Measurements from ENCODE around the gene PTPRM.

Gene PTPRM

DNA sequence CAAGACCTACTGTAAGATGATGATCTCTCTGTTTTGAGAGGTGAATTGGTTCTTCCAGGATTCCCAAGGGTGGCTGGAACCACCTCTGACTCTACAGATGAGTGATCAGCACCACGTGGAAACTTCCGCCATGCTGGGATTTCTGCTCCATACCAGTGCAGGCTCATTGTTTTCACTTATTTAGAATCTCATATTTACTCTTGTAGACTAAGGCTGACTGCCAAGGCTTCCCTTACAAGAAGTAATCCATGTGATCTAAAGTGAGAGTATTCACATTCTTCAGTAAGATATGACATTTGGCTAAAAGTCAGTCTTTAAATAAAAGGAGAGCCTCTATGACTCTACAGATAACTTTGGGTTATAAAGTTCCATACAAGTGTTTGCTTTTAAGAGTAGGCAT is 719.2 kb downstream of the PTPRM start:
- H3K27ac Mint-ChIP-seq, result no peak overlapping the region
- no peak overlapping the region for H3K4me3 Mint-ChIP-seq
- intact Hi-C loops (cut with micrococcal nuclease), result no loop called here
- H3K4me1 Mint-ChIP-seq (ENCODE audit: low read depth), result no peaks in the 10 kb centered on the region
- no peaks in the 10 kb centered on the region for H3K36me3 Mint-ChIP-seq (ENCODE audit: low read depth)
- H3K9me3 Mint-ChIP-seq, result no peaks in the 10 kb centered on the region
- no peaks in the 10 kb centered on the region for H3K27me3 Mint-ChIP-seq

DNA sequence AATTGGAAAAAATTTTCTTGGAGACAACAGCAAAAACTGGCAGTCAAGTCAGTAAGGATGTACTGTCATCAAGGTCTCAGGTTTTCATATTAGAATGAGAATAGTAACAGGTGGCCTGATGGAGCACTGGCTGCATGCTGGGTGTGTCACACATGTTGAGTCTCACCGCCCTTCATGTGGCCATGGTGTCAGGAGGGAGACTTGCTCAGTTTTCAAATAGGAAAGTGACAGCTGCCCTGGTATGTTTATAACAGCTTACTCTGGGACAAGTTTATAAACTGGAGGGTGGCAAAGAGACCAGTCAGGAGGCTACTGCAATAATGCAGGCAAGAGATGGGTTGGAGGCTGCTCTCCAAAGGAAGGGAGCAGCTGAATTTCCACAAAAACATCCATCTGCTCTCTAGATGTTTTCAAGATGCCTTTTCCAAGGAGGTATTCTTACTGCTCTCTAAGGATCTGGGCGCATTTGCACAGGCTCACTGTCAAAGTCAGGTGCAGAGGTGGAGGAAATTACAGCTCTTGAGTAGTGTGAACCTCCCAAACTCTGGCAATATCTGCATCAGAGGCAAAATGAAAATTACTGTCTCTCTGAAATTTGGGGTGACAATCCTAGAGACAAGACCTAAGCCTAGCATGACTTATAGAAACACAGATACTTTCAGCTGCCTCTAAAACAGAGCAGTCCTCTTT is 720.2 kb downstream of the PTPRM start:
- H3K27ac Mint-ChIP-seq, result no peak overlapping the region
- H3K4me1 Mint-ChIP-seq (ENCODE audit: low read depth), result no peaks in the 10 kb centered on the region
- intact Hi-C loops (cut with micrococcal nuclease), result no loop called here
- no peaks in the 10 kb centered on the region for H3K36me3 Mint-ChIP-seq (ENCODE audit: low read depth)
- H3K27me3 Mint-ChIP-seq, result no peaks in the 10 kb centered on the region
- no peaks in the 10 kb centered on the region for H3K9me3 Mint-ChIP-seq
- H3K4me3 Mint-ChIP-seq, result no peak overlapping the region

DNA sequence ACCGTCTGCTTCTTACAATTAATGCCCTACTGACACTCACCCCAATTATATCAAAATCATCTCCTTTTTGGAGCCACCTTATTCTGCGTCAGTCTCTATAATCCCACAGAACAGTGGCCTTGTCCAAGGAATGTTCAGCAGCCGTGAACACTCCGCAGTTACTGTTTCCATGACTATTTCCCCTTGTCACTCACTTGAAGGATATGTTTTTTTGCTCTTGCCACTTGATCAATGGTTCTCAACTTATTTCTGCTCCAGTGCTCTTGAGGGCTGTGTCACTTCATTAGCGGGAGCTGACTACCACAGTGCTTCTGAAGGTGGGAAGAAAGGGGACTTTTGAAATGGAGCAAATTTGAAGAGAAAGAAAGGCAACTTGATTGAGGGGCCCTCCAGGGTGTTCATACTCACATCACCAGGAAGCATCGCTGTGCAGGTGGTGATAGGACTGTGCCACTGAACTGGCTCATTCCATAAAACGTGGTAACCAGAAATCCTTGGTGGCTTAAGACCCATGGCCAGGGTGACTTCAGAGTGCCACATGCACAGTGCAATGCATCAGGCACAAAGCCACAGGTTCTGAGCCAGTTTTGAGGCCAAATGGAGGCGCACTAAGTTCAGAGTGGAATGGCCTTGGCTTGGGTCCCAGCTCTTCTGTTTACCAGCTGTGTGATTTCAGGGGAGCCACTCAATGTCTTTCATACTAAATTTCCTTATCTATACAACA is 721.5 kb downstream of the PTPRM start:
- intact Hi-C loops (cut with micrococcal nuclease), result no loop called here
- Mint-ChIP-seq H3K4me3 (no peak overlapping the region), H3K36me3 (ENCODE audit: low read depth) (no peaks in the 10 kb centered on the region), H3K27me3 (no peaks in the 10 kb centered on the region), H3K27ac (no peak overlapping the region), H3K9me3 (no peaks in the 10 kb centered on the region), H3K4me1 (ENCODE audit: low read depth) (no peaks in the 10 kb centered on the region)

DNA sequence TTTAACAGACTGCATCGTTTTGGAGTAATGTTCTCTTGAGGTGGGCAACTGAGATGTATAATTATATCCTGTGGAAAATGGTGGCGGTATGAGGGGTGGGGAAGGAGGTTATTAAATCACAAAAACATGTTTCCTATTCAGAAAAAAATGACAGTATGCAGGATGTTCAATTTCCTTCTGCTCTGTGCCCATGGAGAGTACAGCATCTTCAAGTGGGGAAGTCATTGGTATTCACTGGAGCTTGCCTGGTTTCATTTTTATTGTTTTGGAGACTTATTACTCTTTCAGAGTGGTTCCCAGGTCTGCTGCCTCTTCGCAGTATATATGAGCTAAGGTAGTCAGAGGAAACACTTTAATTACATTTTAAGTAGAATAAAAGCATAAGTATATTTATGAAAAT is 723.3 kb downstream of the PTPRM start:
- no peaks in the 10 kb centered on the region for H3K27me3 Mint-ChIP-seq
- intact Hi-C loops (cut with micrococcal nuclease), result no loop called here

DNA sequence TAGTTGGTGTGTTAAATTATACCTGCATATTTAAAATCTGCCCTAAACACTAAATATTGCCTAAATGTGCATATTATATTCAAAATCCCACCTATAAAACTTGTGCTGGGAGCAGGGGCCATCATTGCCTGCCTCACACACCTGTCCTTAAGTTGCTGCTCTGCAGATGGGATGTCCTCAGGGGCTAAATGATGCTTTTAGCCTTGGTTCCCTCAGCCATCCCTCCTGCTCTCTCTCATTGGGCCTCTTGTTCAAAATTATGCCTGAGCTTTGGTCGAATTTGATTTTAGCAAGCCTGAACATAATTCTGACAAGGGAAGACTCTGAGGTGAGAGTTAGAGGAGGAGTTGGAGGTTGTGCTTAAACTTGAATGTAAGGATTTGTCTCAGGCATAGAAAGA is 723.8 kb downstream of the PTPRM start:
- intact Hi-C loops (cut with micrococcal nuclease), result no loop called here
- H3K27me3 Mint-ChIP-seq, result no peaks in the 10 kb centered on the region
- H3K4me1 Mint-ChIP-seq (ENCODE audit: low read depth), result no peaks in the 10 kb centered on the region
- H3K36me3 Mint-ChIP-seq (ENCODE audit: low read depth), result no peaks in the 10 kb centered on the region
- H3K27ac Mint-ChIP-seq, result no peak overlapping the region
- H3K4me3 Mint-ChIP-seq, result no peak overlapping the region
- no peaks in the 10 kb centered on the region for H3K9me3 Mint-ChIP-seq

More for the DNA sequence above, 723.3 kb downstream of the PTPRM start:
- H3K4me1 Mint-ChIP-seq (ENCODE audit: low read depth), result no peaks in the 10 kb centered on the region
- no peak overlapping the region for H3K27ac Mint-ChIP-seq
- no peak overlapping the region for H3K4me3 Mint-ChIP-seq
- H3K9me3 Mint-ChIP-seq, result no peaks in the 10 kb centered on the region
- H3K36me3 Mint-ChIP-seq (ENCODE audit: low read depth), result no peaks in the 10 kb centered on the region

DNA sequence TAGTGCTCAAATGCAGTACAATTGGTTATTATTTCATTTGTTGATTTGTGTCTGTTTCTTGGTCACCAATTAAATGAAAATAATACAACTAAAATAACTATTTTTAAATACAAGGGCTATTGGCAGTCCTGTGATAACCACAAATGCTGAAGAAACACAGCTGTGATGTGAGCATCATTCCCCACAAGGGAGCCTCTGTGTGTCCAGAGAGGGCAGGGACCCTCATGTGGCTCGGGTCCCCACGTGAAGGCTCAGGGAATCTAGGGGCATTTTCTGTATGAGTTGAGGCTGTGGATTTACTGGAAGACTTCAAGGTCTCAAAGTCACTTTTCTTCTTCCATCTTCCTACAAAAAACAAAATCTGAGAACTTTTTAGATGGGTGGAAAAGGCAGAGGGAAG is 726.1 kb downstream of the PTPRM start:
- Mint-ChIP-seq H3K4me1 (ENCODE audit: low read depth) (no peaks in the 10 kb centered on the region), H3K36me3 (ENCODE audit: low read depth) (no peaks in the 10 kb centered on the region), H3K9me3 (no peaks in the 10 kb centered on the region), H3K4me3 (no peak overlapping the region), H3K27ac (no peak overlapping the region), H3K27me3 (no peaks in the 10 kb centered on the region)
- intact Hi-C loops (cut with micrococcal nuclease), result no loop called here

DNA sequence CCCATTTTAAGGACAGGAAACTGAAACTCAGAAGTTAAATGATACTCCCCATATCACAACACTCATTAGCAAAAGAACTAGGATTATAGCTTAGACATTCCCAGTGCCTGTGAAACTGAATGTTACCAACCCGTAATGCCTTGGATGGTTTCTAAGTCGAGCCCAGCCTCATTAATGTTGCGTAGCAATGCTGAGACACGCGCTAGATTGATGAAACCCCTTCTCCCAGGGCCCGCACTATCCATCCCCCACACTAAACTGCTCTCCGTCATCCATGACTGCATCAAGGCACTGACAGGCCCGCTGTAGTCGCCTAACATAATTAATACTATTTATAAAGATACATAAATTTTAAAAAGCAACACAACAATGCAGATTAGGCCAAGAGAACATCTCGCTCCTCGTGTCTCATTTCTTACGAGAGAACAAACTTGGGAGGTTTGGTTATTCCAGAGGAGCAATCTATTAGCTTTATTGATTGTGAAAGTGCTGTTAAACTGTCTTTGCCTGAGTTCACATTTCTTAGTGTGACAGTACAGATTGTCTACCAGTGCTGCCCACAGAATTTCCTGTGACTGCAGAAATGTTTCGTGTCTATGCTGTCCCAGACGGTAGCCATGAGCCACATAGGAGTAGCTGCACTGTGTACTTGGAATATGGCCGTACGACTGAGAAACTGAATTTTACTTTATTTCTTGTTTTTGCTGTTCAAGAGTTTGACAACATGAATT is 729.9 kb downstream of the PTPRM start:
- H3K4me1 Mint-ChIP-seq (ENCODE audit: low read depth), result no peaks in the 10 kb centered on the region
- H3K4me3 Mint-ChIP-seq, result no peak overlapping the region
- no peak overlapping the region for H3K27ac Mint-ChIP-seq
- H3K36me3 Mint-ChIP-seq (ENCODE audit: low read depth), result no peaks in the 10 kb centered on the region
- H3K27me3 Mint-ChIP-seq, result no peaks in the 10 kb centered on the region
- H3K9me3 Mint-ChIP-seq, result no peaks in the 10 kb centered on the region
- intact Hi-C loops (cut with micrococcal nuclease), result no loop called here

DNA sequence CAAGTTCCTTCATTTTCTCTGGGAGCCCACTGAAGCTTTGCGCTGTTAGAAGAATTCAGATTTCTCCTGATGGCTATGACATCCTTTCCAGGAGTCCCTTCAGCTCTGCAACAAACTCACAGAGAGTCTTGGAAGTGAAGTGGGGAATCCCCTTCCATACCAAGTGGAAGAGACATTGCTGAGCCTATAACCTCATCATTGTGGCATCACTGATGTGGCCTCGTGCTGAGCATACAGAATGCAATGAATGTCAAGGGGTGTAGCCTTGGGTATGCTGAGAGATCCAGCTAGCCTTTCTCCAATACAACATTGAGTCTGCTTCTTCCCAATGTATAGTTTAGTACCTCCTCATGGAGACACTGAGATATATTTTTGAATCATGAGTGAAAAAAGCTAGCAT is 731.1 kb downstream of the PTPRM start:
- intact Hi-C loops (cut with micrococcal nuclease), result no loop called here
- H3K4me1 Mint-ChIP-seq (ENCODE audit: low read depth), result no peaks in the 10 kb centered on the region
- H3K36me3 Mint-ChIP-seq (ENCODE audit: low read depth), result no peaks in the 10 kb centered on the region
- H3K27ac Mint-ChIP-seq, result no peak overlapping the region
- no peaks in the 10 kb centered on the region for H3K9me3 Mint-ChIP-seq
- no peak overlapping the region for H3K4me3 Mint-ChIP-seq
- no peaks in the 10 kb centered on the region for H3K27me3 Mint-ChIP-seq

DNA sequence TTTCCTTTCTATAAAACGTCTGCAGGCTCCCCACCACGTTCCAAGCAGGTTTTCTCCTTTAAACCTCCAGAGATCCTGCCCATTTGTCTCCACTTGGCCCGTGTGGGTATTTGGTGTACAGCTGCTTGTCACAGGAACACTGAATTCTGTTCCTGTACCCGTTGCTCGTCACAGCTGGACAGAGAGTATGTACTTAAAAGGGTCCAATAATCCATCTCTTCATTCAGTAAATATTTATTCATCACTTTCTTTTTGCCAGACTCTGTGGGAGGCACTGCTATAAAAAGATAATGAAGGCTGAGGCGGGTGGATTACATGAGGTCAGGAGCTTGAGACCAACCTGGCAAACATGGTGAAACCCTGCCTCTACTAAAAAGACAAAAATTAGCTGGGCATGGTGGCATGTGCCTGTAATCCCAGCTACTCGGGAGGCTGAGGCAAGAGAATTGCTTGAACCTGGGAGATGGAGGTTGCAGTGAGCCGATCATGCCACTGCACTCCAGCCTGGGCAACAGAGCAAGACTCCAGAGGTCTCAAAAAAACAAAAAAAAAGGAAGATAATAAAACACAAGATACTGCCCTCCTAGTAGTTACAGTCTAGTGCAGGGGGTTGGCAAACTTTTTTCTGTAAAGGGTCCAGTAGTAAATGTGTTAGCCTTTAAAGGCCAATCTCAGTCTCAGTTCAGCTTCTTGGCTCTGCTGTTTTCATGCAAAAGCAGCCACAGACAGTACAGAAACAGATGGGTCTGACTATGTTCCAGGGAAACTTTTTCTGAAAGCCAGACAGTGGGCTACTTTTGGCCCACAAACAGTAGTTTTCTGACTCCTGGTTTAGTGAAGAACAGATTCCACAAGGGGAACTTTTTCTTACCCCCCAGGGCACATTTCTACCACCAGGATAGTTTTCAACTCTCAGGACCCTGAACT is 732.2 kb downstream of the PTPRM start:
- Mint-ChIP-seq H3K36me3 (ENCODE audit: low read depth) (no peaks in the 10 kb centered on the region), H3K9me3 (no peaks in the 10 kb centered on the region), H3K27ac (no peak overlapping the region), H3K27me3 (no peaks in the 10 kb centered on the region), H3K4me3 (no peak overlapping the region), H3K4me1 (ENCODE audit: low read depth) (no peaks in the 10 kb centered on the region)
- intact Hi-C loops (cut with micrococcal nuclease), result no loop called here

DNA sequence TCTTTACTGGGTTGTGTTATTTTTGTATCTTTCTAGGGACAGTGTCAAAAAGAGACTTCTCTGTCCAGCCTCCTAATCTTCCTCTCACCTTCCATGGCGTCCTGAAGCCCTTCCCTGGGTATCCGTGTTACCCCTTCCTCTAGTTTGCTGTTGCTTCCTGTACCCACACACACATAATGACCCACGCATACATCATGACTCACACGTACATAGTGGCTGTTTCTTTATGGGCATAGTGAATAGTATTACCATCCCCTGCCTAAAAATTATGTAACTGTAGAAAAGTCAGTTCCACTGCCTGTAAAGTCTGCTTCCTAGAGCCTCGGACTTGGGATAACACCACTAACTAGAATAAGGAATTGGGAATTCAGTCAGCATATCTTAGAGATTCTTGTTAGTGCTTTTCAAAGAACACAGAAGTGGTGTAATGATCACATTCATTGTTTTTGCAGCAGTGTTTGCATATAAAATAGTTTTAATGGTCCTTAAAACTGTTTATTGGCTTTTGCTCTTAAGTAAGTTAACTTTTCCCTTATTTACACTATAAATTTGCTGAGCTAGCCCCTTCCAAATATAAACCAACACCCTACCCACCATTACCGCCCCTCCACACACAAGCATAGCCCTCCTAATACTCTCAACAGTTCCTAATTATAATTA is 733.8 kb downstream of the PTPRM start:
- Mint-ChIP-seq H3K36me3 (ENCODE audit: low read depth) (no peaks in the 10 kb centered on the region), H3K9me3 (no peaks in the 10 kb centered on the region), H3K4me1 (ENCODE audit: low read depth) (no peaks in the 10 kb centered on the region), H3K4me3 (no peak overlapping the region), H3K27me3 (no peaks in the 10 kb centered on the region), H3K27ac (no peak overlapping the region)
- intact Hi-C loops (cut with micrococcal nuclease), result no loop called here

DNA sequence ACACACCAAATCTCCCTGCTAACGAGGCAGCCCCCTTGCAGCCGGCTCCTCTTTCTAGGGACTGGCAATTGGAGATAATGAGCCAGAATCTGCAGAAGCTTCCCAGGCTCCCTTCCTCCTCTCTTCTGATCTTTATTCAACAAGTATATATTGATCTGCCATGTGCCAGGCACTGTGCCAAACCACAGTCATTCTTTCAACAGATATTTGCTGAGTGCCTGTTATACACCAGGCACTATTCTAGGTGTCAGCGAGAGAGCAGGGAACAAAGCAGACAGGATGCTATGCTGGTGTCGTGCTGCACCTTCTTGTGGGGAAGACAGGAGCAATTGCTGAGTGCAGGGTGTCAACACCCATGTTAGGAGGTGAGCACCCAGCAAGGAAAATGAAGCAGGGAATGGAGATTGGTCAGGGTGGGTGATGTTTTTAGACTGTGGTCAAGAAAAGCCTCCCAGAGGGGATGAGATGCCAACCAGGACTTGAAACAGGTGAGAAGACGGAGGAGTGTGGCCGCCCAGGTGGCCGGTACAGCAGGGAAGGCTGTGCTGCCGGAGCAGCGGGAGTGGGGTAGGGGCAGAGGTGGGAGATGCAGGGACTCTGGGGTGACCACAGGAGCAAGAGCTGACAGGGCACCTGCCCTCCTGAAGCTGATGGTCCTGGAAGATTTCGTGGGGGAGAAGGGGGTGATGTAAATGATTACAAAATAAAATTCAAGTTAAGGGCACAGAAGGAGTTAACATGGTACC is 734.5 kb downstream of the PTPRM start:
- Mint-ChIP-seq H3K36me3 (ENCODE audit: low read depth) (no peaks in the 10 kb centered on the region), H3K4me3 (no peak overlapping the region), H3K27ac (no peak overlapping the region), H3K4me1 (ENCODE audit: low read depth) (no peaks in the 10 kb centered on the region), H3K9me3 (no peaks in the 10 kb centered on the region), H3K27me3 (no peaks in the 10 kb centered on the region)
- intact Hi-C loops (cut with micrococcal nuclease), result no loop called here

DNA sequence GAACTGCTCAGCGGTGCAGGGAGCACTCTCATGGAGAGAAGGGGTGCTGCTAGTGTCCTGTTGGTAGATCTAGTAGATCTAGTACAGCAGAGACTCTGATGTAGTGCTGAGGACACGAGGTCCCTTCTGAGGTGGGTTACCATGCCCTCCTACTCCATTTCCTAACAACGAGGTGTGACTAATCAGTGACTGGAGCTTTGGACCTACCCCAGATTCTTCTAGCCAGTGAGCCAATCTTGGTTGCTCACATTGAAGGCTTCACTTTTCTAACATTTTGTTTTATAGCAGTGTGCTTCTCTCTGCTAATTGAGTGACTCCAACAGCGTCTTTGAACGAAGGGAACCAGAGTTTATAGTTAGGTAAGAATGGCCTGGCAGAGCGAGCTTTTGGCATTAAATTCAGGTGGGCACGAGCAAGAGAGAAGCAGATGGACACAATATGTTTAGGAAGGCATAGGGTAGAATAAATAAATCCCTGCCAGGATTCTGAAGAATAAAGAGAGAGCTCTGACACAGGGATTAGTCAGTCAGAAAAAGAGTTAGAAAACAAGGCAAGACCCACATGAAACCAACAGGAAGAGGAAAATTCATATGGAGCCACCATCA is 736.1 kb downstream of the PTPRM start:
- Mint-ChIP-seq H3K9me3 (no peaks in the 10 kb centered on the region), H3K4me3 (no peak overlapping the region), H3K36me3 (ENCODE audit: low read depth) (no peaks in the 10 kb centered on the region), H3K27me3 (no peaks in the 10 kb centered on the region), H3K4me1 (ENCODE audit: low read depth) (no peaks in the 10 kb centered on the region), H3K27ac (no peak overlapping the region)
- intact Hi-C loops (cut with micrococcal nuclease), result no loop called here
